ENCODE results near the gene EEF1G.
"Not testable (repeated sequence)": the region's sequence is repeated elsewhere in the genome, so short reads cannot be mapped to it uniquely, and the experiment has no call there.

EEF1G gene

GRCh38 chr11:62567018-62567633 is 6.6 kb downstream of the EEF1G start:
- Histone ChIP-seq H3K4me3 (ENCODE audit: low read depth in 1 of 2, low read length in 2 of 2) (no peak overlapping the region), H3K36me3 (ENCODE audit: control insufficient read depth in 1 of 2, insufficient read depth in 2 of 2, low read length in 2 of 2) (peaks cover 47 to 84% of the 10 kb centered on the region in 2 donors), H3K4me1 (ENCODE audit: control insufficient read depth in 1 of 2, insufficient read depth in 2 of 2, low read length in 2 of 2) (peaks cover 17 to 19% of the 10 kb centered on the region in 2 donors), H3K9ac (ENCODE audit: low read depth in 1 of 2, low read length in 2 of 2) (no peak overlapping the region), H3K27ac (ENCODE audit: low read depth, low read length) (no peak overlapping the region), H3K27me3 (ENCODE audit: control insufficient read depth in 1 of 2, insufficient read depth in 2 of 2, low read length in 2 of 2) (no peaks in the 10 kb centered on the region), H3K9me3 (ENCODE audit: control insufficient read depth in 1 of 2, low read length in 2 of 2) (no peaks in the 10 kb centered on the region)

- Histone ChIP-seq H3K4me3 (ENCODE audit: low read depth in 1 of 2, low read length in 2 of 2) (no peak overlapping the region), H3K9me3 (ENCODE audit: control insufficient read depth in 1 of 2, low read length in 2 of 2) (no peaks in the 10 kb centered on the region), H3K36me3 (ENCODE audit: control insufficient read depth in 1 of 2, insufficient read depth in 2 of 2, low read length in 2 of 2) (peaks cover 38 to 80% of the 10 kb centered on the region in 2 donors), H3K27me3 (ENCODE audit: control insufficient read depth in 1 of 2, insufficient read depth in 2 of 2, low read length in 2 of 2) (no peaks in the 10 kb centered on the region), H3K4me1 (ENCODE audit: control insufficient read depth in 1 of 2, insufficient read depth in 2 of 2, low read length in 2 of 2) (peaks cover 10 to 15% of the 10 kb centered on the region in 2 donors), H3K9ac (ENCODE audit: low read depth in 1 of 2, low read length in 2 of 2) (no peak overlapping the region), H3K27ac (ENCODE audit: low read depth, low read length) (no peak overlapping the region)
Measured at GRCh38 chr11:62566247-62566646, 7.4 kb downstream of the EEF1G start.

GRCh38 chr11:62565100-62565802 is 8.4 kb downstream of the EEF1G start:
- Histone ChIP-seq H3K4me3 (ENCODE audit: low read depth in 1 of 2, low read length in 2 of 2) (no peak overlapping the region), H3K36me3 (ENCODE audit: control insufficient read depth in 1 of 2, insufficient read depth in 2 of 2, low read length in 2 of 2) (peaks cover 29 to 72% of the 10 kb centered on the region in 2 donors), H3K27me3 (ENCODE audit: control insufficient read depth in 1 of 2, insufficient read depth in 2 of 2, low read length in 2 of 2) (no peaks in the 10 kb centered on the region), H3K4me1 (ENCODE audit: control insufficient read depth in 1 of 2, insufficient read depth in 2 of 2, low read length in 2 of 2) (peaks cover 13 to 23% of the 10 kb centered on the region in 2 donors), H3K9ac (ENCODE audit: low read depth in 1 of 2, low read length in 2 of 2) (no peak overlapping the region), H3K27ac (ENCODE audit: low read depth, low read length) (no peak overlapping the region), H3K9me3 (ENCODE audit: control insufficient read depth in 1 of 2, low read length in 2 of 2) (no peaks in the 10 kb centered on the region)

GRCh38 chr11:62561677-62562230 is 11.9 kb downstream of the EEF1G start:
- H3K27ac ChIP-seq (ENCODE audit: low read depth, low read length); H3K4me3 ChIP-seq (ENCODE audit: low read depth in 1 of 2, low read length in 2 of 2); H3K27me3 ChIP-seq (ENCODE audit: control insufficient read depth in 1 of 2, insufficient read depth in 2 of 2, low read length in 2 of 2); H3K9ac ChIP-seq (ENCODE audit: low read depth in 1 of 2, low read length in 2 of 2); H3K9me3 ChIP-seq (ENCODE audit: control insufficient read depth in 1 of 2, low read length in 2 of 2): not testable (repeated sequence)
- H3K36me3 ChIP-seq (ENCODE audit: control insufficient read depth in 1 of 2, insufficient read depth in 2 of 2, low read length in 2 of 2) = peaks cover 32 to 60% of the 10 kb centered on the region in 2 donors
- H3K4me1 ChIP-seq (ENCODE audit: control insufficient read depth in 1 of 2, insufficient read depth in 2 of 2, low read length in 2 of 2) = peaks cover 25 to 49% of the 10 kb centered on the region in 2 donors

- Histone ChIP-seq H3K27me3 (ENCODE audit: control insufficient read depth in 1 of 2, insufficient read depth in 2 of 2, low read length in 2 of 2) (no peaks in the 10 kb centered on the region), H3K9ac (ENCODE audit: low read depth in 1 of 2, low read length in 2 of 2) (no peak overlapping the region), H3K27ac (ENCODE audit: low read depth, low read length) (peak overlapping the region; percentile 69), H3K4me3 (ENCODE audit: low read depth in 1 of 2, low read length in 2 of 2) (no peak overlapping the region), H3K9me3 (ENCODE audit: control insufficient read depth in 1 of 2, low read length in 2 of 2) (no peaks in the 10 kb centered on the region), H3K36me3 (ENCODE audit: control insufficient read depth in 1 of 2, insufficient read depth in 2 of 2, low read length in 2 of 2) (peaks cover 21 to 49% of the 10 kb centered on the region in 2 donors), H3K4me1 (ENCODE audit: control insufficient read depth in 1 of 2, insufficient read depth in 2 of 2, low read length in 2 of 2) (peaks cover 34 to 53% of the 10 kb centered on the region in 2 donors)
Measured at GRCh38 chr11:62560566-62561103, 13.1 kb downstream of the EEF1G start.

- peaks cover 20 to 42% of the 10 kb centered on the region in 2 donors for H3K36me3 ChIP-seq (ENCODE audit: control insufficient read depth in 1 of 2, insufficient read depth in 2 of 2, low read length in 2 of 2)
- peaks cover 37 to 55% of the 10 kb centered on the region in 2 donors for H3K4me1 ChIP-seq (ENCODE audit: control insufficient read depth in 1 of 2, insufficient read depth in 2 of 2, low read length in 2 of 2)
Measured at GRCh38 chr11:62559626-62560025, 14.1 kb downstream of the EEF1G start.

GRCh38 chr11:62559204-62559603 is 14.5 kb downstream of the EEF1G start:
- Histone ChIP-seq H3K4me3 (ENCODE audit: low read depth in 1 of 2, low read length in 2 of 2) (no peak overlapping the region), H3K27me3 (ENCODE audit: control insufficient read depth in 1 of 2, insufficient read depth in 2 of 2, low read length in 2 of 2) (no peaks in the 10 kb centered on the region), H3K36me3 (ENCODE audit: control insufficient read depth in 1 of 2, insufficient read depth in 2 of 2, low read length in 2 of 2) (peaks cover 20 to 42% of the 10 kb centered on the region in 2 donors), H3K9ac (ENCODE audit: low read depth in 1 of 2, low read length in 2 of 2) (no peak overlapping the region), H3K9me3 (ENCODE audit: control insufficient read depth in 1 of 2, low read length in 2 of 2) (no peaks in the 10 kb centered on the region), H3K4me1 (ENCODE audit: control insufficient read depth in 1 of 2, insufficient read depth in 2 of 2, low read length in 2 of 2) (peaks cover 42 to 60% of the 10 kb centered on the region in 2 donors), H3K27ac (ENCODE audit: low read depth, low read length) (no peak overlapping the region)

More at GRCh38 chr11:62559626-62560025, 14.1 kb downstream of the EEF1G start:
- H3K27me3 ChIP-seq (ENCODE audit: control insufficient read depth in 1 of 2, insufficient read depth in 2 of 2, low read length in 2 of 2); H3K9me3 ChIP-seq (ENCODE audit: control insufficient read depth in 1 of 2, low read length in 2 of 2); H3K4me3 ChIP-seq (ENCODE audit: low read depth in 1 of 2, low read length in 2 of 2); H3K9ac ChIP-seq (ENCODE audit: low read depth in 1 of 2, low read length in 2 of 2); H3K27ac ChIP-seq (ENCODE audit: low read depth, low read length): not testable (repeated sequence)

GRCh38 chr11:62558669-62559068 is 15.0 kb downstream of the EEF1G start:
- Histone ChIP-seq H3K36me3 (ENCODE audit: control insufficient read depth in 1 of 2, insufficient read depth in 2 of 2, low read length in 2 of 2) (peaks cover 17 to 37% of the 10 kb centered on the region in 2 donors), H3K4me1 (ENCODE audit: control insufficient read depth in 1 of 2, insufficient read depth in 2 of 2, low read length in 2 of 2) (peaks cover 47 to 65% of the 10 kb centered on the region in 2 donors)

GRCh38 chr11:62556875-62557631 is 16.6 kb downstream of the EEF1G start:
- Histone ChIP-seq H3K36me3 (ENCODE audit: control insufficient read depth in 1 of 2, insufficient read depth in 2 of 2, low read length in 2 of 2) (peaks cover 12 to 23% of the 10 kb centered on the region in 2 donors), H3K27ac (ENCODE audit: low read depth, low read length) (peak overlapping the region; percentile 76), H3K4me1 (ENCODE audit: control insufficient read depth in 1 of 2, insufficient read depth in 2 of 2, low read length in 2 of 2) (peaks cover 63 to 81% of the 10 kb centered on the region in 2 donors), H3K27me3 (ENCODE audit: control insufficient read depth in 1 of 2, insufficient read depth in 2 of 2, low read length in 2 of 2) (no peaks in the 10 kb centered on the region), H3K4me3 (ENCODE audit: low read depth in 1 of 2, low read length in 2 of 2) (peak overlapping the region; percentile 27 to 48), H3K9me3 (ENCODE audit: control insufficient read depth in 1 of 2, low read length in 2 of 2) (no peaks in the 10 kb centered on the region), H3K9ac (ENCODE audit: low read depth in 1 of 2, low read length in 2 of 2) (peak overlapping the region; percentile 44 to 49)

More at GRCh38 chr11:62558669-62559068, 15.0 kb downstream of the EEF1G start:
- Histone ChIP-seq H3K4me3 (ENCODE audit: low read depth in 1 of 2, low read length in 2 of 2) (no peak overlapping the region), H3K9me3 (ENCODE audit: control insufficient read depth in 1 of 2, low read length in 2 of 2) (no peaks in the 10 kb centered on the region), H3K27me3 (ENCODE audit: control insufficient read depth in 1 of 2, insufficient read depth in 2 of 2, low read length in 2 of 2) (no peaks in the 10 kb centered on the region), H3K9ac (ENCODE audit: low read depth in 1 of 2, low read length in 2 of 2) (no peak overlapping the region), H3K27ac (ENCODE audit: low read depth, low read length) (no peak overlapping the region)

Measured in duodenal mucosa (tissue), 2 donors.